Hair follicular keratinocyte (primary cell): ENCODE measurements around the gene TNFAIP8L2. TPM values are rescaled to one million over a fixed set of nuclear protein-coding genes. Genes with fewer than 3 reads are reported as not detected.

Experiments
- total RNA-seq: library from RNA; depleted of rRNA; stranded (reverse); fragments of >200 nt; gene quantifications from 2 replicates; pipeline ENCODE4 v1.2.3, GENCODE V29; 2015

Gene TNFAIP8L2
- total RNA-seq: not detected in 2 replicates

DNA sequence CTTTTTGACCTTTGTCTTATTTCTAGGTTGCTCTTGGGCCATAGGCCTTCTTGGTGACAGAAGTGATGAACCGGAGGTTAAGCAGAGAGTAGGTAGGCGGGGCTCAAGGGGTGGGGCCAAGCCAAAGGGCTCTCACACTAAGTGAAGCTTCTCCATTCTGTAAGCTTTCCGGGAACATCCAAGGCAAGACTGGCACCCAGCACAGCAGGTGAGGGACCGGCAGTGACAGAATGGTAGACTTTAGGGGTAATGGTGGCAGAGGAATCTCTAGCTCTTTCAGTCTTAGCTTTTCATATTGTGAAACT lies at the start of gene TNFAIP8L2:
TSS of gene TNFAIP8L2 (plus strand) at position 135 of the 305 bp plus-strand sequence. CDS start 2,049 bp downstream, outside the sequence.

DNA sequence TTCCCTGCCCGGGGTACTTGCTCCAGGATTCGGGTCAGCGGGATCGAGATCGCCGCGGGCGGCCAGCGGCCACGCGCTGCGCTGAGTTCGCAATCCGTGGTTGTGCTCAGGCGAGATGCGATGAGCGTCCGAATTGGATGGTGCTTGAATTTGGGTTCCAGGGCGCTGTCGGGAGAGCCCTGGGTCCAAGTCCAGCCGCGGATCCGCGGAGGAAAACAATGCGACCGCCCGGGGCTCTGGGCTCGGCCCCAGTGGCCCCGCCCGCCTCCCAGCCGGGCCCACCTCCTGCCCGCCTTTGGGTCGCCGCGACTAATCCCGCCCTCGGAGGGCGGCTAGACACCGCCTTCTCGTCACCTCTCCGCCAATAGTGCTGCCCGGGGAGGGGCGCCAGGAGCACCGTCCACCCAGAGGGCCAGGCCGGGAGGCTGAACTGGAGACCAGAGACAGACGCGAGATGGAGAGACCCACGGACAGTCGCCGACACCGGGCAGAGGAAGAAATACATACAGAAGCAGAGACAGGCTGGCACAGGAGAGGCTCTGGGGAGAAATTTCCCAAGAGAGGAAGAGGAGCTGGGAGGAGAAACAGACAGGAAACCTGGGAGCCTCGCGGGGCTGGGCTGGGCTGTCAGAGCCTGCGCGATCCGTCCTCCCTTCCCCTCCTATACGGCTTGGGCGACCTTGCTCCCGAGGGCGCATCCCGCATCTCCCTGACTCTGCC lies 9.9 kb upstream of the TNFAIP8L2 start, which contains the start of gene SEMA6C:
TSS of gene SEMA6C (minus strand) at position 220 of the 720 bp plus-strand sequence. CDS start 4,010 bp downstream, outside the sequence.

DNA sequence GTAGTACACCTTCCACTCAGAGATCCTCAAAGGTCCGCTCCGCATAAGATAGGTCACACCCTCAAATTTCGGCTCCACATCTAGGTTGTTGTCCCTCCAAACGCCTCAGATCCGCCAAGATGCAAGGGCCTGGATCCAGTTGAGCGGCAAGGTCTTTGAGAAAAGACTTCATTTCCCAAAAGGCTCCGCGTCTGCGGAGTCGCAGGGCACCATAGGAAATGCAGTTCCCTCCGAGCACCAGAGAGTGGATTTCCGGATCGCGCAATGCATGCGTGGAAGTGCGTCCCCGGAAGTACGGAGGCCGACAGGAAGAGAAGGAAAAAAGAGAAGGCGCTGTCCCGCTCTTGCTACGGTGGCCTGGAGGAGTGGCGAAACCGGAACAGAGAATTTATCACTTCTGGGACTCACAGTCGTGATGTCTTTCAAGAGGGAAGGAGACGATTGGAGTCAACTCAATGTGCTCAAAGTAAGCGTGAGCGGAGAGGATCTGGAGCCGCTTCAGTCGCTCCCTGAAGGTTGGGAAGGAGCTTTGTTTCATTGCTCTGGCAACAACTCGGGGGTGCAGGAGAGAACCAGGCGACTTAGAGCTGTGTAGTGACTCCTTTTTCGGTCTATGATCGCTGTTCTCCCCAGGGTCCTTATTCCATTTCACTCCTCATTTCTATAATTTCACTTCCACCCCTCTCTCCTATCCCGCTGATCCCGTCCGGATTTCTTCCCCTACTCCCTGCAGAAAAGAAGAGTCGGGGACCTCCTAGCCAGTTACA lies 9.5 kb downstream of the TNFAIP8L2 start, which contains the start of the genes LYSMD1 and SCNM1:
TSS of gene LYSMD1 (minus strand) at position 165 of the 767 bp plus-strand sequence. CDS start 644 bp downstream, outside the sequence.
TSS of gene SCNM1 (plus strand) at position 407 of the 767 bp plus-strand sequence. CDS start at position 416, 9 bp downstream.

DNA sequence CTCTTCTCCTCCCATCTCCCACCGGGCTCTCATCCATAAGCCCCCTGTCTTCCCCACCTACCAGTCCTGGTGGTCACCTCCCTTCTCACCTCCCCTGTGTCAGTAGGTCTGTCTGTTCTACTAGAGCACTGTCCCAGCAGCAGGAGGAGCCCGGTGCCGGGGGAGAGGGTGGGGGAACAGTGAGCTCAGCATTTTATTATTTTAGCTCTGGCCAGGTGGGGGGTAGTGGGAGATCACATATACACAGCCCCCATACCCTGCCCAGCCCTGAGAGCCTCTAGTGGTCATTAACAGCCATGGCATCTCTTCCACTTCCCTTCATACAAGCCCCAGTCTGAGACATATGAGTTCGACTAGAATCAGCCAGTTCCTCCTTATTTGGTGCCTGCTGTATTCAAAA lies 19.4 kb downstream of the TNFAIP8L2 start, which contains the start of gene TMOD4:
TSS of gene TMOD4 (minus strand) at position 119 of the 400 bp plus-strand sequence. CDS start 1,106 bp downstream, outside the sequence.

DNA sequence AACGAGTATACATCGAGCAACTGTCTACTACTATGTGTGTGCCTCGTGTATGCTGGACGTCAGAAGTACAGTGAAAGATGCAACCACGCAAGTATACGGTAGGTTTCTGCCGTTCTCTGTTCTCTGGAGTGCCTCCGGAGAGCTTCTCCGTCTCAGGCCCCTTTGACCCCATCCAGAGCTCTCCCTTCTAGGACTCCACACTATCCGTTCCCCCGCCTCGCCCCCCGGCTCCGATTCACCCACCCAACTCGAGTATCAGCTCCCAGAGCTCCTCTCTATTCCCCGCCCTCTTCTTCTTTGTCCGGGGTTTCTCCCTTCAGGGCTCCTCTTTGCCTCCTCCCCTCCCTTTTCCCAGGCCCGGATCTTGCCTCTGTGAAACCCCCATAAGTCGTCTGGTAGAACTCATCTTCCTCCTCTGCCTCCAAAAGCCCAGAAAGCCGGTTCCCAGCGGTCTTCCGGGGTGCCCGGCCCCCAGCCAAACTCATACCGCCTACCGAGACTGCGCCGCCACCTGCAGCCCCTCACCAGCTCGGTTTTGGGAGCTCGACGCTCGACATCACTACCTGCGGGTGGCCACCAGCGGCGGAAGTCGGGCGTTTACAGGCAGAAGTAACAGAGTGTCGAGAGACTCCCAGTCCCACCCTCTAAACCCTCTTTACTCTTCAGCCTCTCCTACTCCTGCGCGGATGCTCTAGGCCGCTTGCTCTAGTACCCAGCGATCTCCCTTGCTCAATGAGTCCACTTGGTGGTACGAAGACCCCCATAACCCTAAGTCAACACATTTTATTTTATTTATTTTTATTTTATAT lies 33.4 kb downstream of the TNFAIP8L2 start, which contains the start of gene VPS72:
TSS of gene VPS72 (minus strand) at position 561 of the 809 bp plus-strand sequence. CDS start at position 485, 76 bp downstream.

DNA sequence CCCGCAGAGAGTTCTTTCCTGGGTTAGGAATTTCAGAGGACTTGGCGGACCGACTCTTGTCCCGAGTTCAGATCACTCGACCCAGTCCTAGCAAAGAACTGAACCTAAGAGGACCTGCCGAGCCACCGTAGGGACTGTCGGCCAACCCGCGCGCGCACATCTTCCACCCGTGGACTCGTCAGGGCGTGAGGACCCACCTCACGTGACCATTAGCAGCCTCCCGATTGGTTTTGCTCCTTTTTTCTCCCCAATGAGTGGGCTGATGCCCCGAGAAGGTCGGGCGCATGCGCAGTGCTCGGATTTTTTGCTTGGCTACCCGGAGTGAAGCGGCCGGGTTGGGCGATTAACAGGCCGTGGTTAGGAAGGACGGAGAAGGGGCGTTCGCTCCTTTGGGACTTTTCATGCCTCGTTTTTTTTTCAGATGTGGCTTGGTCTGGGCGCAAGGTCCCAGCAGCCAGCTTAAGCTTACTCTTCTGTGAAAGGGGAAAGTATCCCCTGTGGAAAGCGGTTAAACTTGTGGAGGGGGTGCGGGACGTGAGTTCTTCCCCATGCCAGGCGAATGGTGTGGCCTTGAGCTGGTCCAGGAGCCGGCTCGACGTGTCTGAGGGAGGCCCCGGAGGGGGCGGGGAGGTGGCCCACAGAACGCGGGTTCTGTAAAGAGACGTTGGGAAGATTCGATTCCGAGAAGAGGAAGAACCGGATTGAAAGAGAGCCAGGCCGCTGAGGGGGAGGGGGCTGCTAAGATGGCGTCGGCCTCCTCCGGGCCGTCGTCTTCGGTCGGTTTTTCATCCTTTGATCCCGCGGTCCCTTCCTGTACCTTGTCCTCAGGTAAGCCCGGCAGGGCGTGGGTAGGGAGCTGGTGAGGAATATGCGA lies 42.0 kb downstream of the TNFAIP8L2 start, which contains the start of gene PIP5K1A:
TSS of gene PIP5K1A (plus strand) at position 299 of the 874 bp plus-strand sequence. CDS start at position 744, 445 bp downstream.

Other genes with a start within 250 kb of the TNFAIP8L2 start
- gene SETDB1, start 230.3 kb upstream of the TNFAIP8L2 start, total RNA-seq: 18.8 and 28.3 TPM in 2 replicates
- 111 and 112 TPM in 2 replicates for gene CERS2, start 181.8 kb upstream of the TNFAIP8L2 start, total RNA-seq
- 0.31 and 0.61 TPM in 2 replicates for gene ANXA9, start 174.4 kb upstream of the TNFAIP8L2 start, total RNA-seq
- 8.8 and 12.7 TPM in 2 replicates for gene MINDY1, start 149.7 kb upstream of the TNFAIP8L2 start, total RNA-seq
- 11.5 and 18.2 TPM in 2 replicates for gene PRUNE1, start 148.2 kb upstream of the TNFAIP8L2 start, total RNA-seq
- gene BNIPL, start 120.1 kb upstream of the TNFAIP8L2 start, total RNA-seq: 1.2 and 7.6 TPM in 2 replicates
- gene C1orf56, start 108.9 kb upstream of the TNFAIP8L2 start, total RNA-seq: 0.94 and 1.7 TPM in 2 replicates
- gene CDC42SE1, start 97.0 kb upstream of the TNFAIP8L2 start, total RNA-seq: 87.9 and 97.3 TPM in 2 replicates
- gene MLLT11, start 96.3 kb upstream of the TNFAIP8L2 start, total RNA-seq: 9.3 and 9.6 TPM in 2 replicates
- 7.7 and 9.2 TPM in 2 replicates for gene GABPB2, start 85.9 kb upstream of the TNFAIP8L2 start, total RNA-seq
- gene SEMA6C, start 10.0 kb upstream of the TNFAIP8L2 start, total RNA-seq: 0.47 and 0.84 TPM in 2 replicates
- gene LYSMD1, start 9.3 kb downstream of the TNFAIP8L2 start, total RNA-seq: 6.0 and 6.5 TPM in 2 replicates
- 23.0 and 39.4 TPM in 2 replicates for gene SCNM1, start 9.5 kb downstream of the TNFAIP8L2 start, total RNA-seq
- 1.2 TPM in 1 of 2 replicates, not detected in the other for gene TMOD4, start 19.3 kb downstream of the TNFAIP8L2 start, total RNA-seq
- gene VPS72, start 33.5 kb downstream of the TNFAIP8L2 start, total RNA-seq: 43.2 and 55.1 TPM in 2 replicates
- 40.2 and 48.3 TPM in 2 replicates for gene PIP5K1A, start 41.9 kb downstream of the TNFAIP8L2 start, total RNA-seq
- gene PSMD4, start 98.1 kb downstream of the TNFAIP8L2 start, total RNA-seq: 121 and 161 TPM in 2 replicates
- gene ZNF687, start 125.7 kb downstream of the TNFAIP8L2 start, total RNA-seq: 13.3 and 14.2 TPM in 2 replicates
- 44.8 and 47.2 TPM in 2 replicates for gene PI4KB, start 170.8 kb downstream of the TNFAIP8L2 start, total RNA-seq
- 31.9 and 35.1 TPM in 2 replicates for gene RFX5, start 190.6 kb downstream of the TNFAIP8L2 start, total RNA-seq
- 1.6 and 2.2 TPM in 2 replicates for gene SELENBP1, start 216.1 kb downstream of the TNFAIP8L2 start, total RNA-seq
- 272 and 354 TPM in 2 replicates for gene PSMB4, start 242.9 kb downstream of the TNFAIP8L2 start, total RNA-seq